A673 (cell line): Measurements from ENCODE around the gene CXADR. TPM values are rescaled to one million over a fixed set of nuclear protein-coding genes. Genes with fewer than 3 reads are reported as not detected.
A peak's percentile ranks its signal among the peaks of the same experiment; 100 is the strongest.
"Not testable (repeated sequence)": the region's sequence is repeated elsewhere in the genome, so short reads cannot be mapped to it uniquely, and the experiment has no call there.

Source experiments
- BruUV-seq: library from RNA; stranded (reverse); fragments of 400-500 nt; replicated peaks from 2 replicates; lab custom pipeline; 2021; lab: Mats Ljungman, UMichigan
- CTCF ChIA-PET: fragments of 300-600 bp; sonication (Branson Sonifier 250); formaldehyde crosslinking; loops from one replicate; lab custom pipeline; 2022; ENCODE audit warnings: antibody characterized with exemption; lab: Charles Lee
- POLR2A ChIA-PET: fragments of 300-600 bp; sonication (Branson Sonifier 250); formaldehyde crosslinking; loops from one replicate; lab custom pipeline; 2022; ENCODE audit warnings: antibody characterized with exemption; ENCODE audit not compliant: low non-redundant PET; lab: Charles Lee
- DNase-seq: peaks from one replicate; pipeline ENCODE4 v3.0.0-alpha.2; 2015; ENCODE audit warnings: low spot score
- H3K27ac ChIP-seq: fragments of 200-600 bp; sonication (generic); 2 replicates; pipeline ENCODE4 v1.5.1; 2016; ENCODE audit warnings: mixed run types, low read depth, mild to moderate bottlenecking, mixed read lengths, antibody characterized with exemption, low read length; ENCODE audit not compliant: poor library complexity, severe bottlenecking
- H3K27me3 ChIP-seq: fragments of 200-600 bp; sonication (generic); replicated peaks from 2 replicates; pipeline ENCODE4 v1.6.1; 2017; ENCODE audit warnings: mixed run types, low read depth, mild to moderate bottlenecking, mixed read lengths, antibody characterized with exemption, low read length; ENCODE audit not compliant: insufficient read depth, poor library complexity
- H3K36me3 ChIP-seq: fragments of 200-600 bp; sonication (generic); 2 replicates; pipeline ENCODE4 v1.6.1; 2016; ENCODE audit warnings: mixed run types, mild to moderate bottlenecking, mixed read lengths, antibody characterized with exemption, low read length; ENCODE audit not compliant: insufficient read depth, poor library complexity, severe bottlenecking
- H3K4me1 ChIP-seq: fragments of 200-600 bp; sonication (generic); 2 replicates; pipeline ENCODE4 v1.6.1; 2017; ENCODE audit warnings: mixed run types, mild to moderate bottlenecking, mixed read lengths, antibody characterized with exemption, low read length; ENCODE audit not compliant: insufficient read depth, poor library complexity, severe bottlenecking
- H3K4me3 ChIP-seq: fragments of 200-600 bp; sonication (generic); 2 replicates; pipeline ENCODE4 v1.5.1; 2016; ENCODE audit warnings: low read depth, mixed run types, mild to moderate bottlenecking, mixed read lengths, low read length; ENCODE audit not compliant: poor library complexity, severe bottlenecking
- H3K9me3 ChIP-seq: fragments of 200-600 bp; sonication (generic); 2 replicates; pipeline ENCODE4 v1.6.1; 2016; ENCODE audit warnings: mixed run types, low read depth, mild to moderate bottlenecking, mixed read lengths, antibody characterized with exemption, low read length; ENCODE audit not compliant: poor library complexity, severe bottlenecking
- EZH2 ChIP-seq: fragments of 200-600 bp; sonication (generic); IDR thresholded peaks from 2 replicates; pipeline ENCODE4 v1.6.1; 2017; ENCODE audit warnings: borderline replicate concordance, low read depth, mild to moderate bottlenecking, mixed read lengths, antibody characterized with exemption, low read length; ENCODE audit not compliant: poor library complexity, severe bottlenecking
- intact Hi-C: fragments of 100-400 bp; cut with micrococcal nuclease; formaldehyde crosslinking; loops from one replicate; pipeline ENCODE4 v1.10.0; 2022; ENCODE audit not compliant: unreplicated experiment
- total RNA-seq: library from RNA; stranded (reverse); gene quantifications from 2 replicates; pipeline ENCODE4 v1.2.3, GENCODE V29; 2021
- TF ChIP-seq, protein P1 (sequence below): fragments of 300-800, 200-600 bp; sonication (generic); conservative IDR thresholded peaks from 2 replicates; pipeline ENCODE4 v1.5.1; 2017; ENCODE audit warnings: low read depth, mild to moderate bottlenecking, antibody characterized with exemption, low read length, moderate library complexity, mixed read lengths

The CXADR gene
- total RNA-seq, 1 experiment from 2014 or later, result 17.7 TPM

GRCh38 chr21:17507591-17507990 is 5.3 kb upstream of the CXADR start:
- POLR2A ChIA-PET, result no interaction called here
- no peak for DNase-seq
- peaks cover 5% of the 10 kb centered on the region for H3K4me1 ChIP-seq
- no peak overlapping the region for H3K27ac ChIP-seq
- H3K27me3 ChIP-seq, result no peaks in the 10 kb centered on the region
- no peaks in the 10 kb centered on the region for H3K36me3 ChIP-seq
- intact Hi-C loops, result no loop called here
- H3K9me3 ChIP-seq, result no peaks in the 10 kb centered on the region
- CTCF ChIA-PET, result no interaction called here
- BruUV-seq, result no TSS peak
- no peak overlapping the region for H3K4me3 ChIP-seq
- TF ChIP-seq EZH2, result no peak
- TF ChIP-seq, protein P1, sequence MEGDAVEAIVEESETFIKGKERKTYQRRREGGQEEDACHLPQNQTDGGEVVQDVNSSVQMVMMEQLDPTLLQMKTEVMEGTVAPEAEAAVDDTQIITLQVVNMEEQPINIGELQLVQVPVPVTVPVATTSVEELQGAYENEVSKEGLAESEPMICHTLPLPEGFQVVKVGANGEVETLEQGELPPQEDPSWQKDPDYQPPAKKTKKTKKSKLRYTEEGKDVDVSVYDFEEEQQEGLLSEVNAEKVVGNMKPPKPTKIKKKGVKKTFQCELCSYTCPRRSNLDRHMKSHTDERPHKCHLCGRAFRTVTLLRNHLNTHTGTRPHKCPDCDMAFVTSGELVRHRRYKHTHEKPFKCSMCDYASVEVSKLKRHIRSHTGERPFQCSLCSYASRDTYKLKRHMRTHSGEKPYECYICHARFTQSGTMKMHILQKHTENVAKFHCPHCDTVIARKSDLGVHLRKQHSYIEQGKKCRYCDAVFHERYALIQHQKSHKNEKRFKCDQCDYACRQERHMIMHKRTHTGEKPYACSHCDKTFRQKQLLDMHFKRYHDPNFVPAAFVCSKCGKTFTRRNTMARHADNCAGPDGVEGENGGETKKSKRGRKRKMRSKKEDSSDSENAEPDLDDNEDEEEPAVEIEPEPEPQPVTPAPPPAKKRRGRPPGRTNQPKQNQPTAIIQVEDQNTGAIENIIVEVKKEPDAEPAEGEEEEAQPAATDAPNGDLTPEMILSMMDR, result no peak

DNA sequence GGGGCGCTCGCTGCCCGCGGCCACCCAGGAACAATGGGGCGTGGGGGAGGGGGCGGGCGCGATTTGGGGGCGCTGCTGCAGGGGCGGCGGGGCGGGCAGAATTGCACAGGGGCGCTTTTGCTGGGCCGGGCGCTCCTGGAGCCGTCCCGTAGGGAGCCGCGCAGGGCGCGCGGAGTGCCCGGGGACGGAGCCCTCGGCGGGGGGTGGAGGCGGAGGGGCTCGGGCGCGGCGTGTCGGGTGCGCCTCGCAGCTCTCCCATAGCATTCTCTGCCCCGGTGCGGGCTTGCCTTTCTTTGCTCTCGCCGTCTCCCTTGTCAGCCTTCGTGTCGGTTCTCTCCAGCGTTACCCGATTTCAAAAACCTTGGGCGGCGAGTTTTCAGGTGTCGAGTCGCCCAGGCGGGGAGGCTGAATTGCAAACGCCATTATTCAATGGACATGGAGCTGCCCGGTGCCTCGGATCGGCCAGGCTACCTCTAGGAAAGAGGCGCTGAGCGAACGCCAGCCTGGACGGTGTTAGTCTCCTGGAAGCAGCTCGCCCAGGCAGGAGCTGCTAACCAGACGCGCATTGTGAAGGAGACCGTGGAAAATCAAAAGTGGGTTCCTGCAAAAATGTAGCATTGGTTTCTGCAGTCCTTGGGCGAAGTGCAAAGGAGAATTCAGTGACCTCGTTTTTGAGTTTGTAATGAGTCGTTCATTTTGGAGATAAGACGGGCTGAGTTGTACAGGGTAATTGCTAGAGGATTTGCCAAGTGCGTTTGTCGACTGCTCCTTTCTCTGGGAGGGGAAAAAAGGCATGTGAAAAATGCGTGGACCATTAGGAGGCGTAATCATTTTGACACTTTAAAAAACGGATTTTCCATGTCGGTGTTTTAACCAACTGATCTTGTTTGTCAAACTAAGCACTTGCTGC is 626 bp downstream of the CXADR start:
- no peak for TF ChIP-seq EZH2
- TF ChIP-seq, protein P1, result no peak
- CTCF ChIA-PET, result no interaction called here

GRCh38 chr21:17514124-17514845 is 1.4 kb downstream of the CXADR start:
- intact Hi-C loops, result loop anchor here (5.0 kb wide), 1 partner anchor 127 kb away; no protein-coding TSS in a partner anchor
- H3K27ac ChIP-seq, result no peak overlapping the region
- peak; percentile 43 for DNase-seq
- peak overlapping the region; percentile 83 for H3K4me3 ChIP-seq
- H3K9me3 ChIP-seq, result no peaks in the 10 kb centered on the region
- no peak for TF ChIP-seq EZH2
- TF ChIP-seq, protein P1, result no peak
- H3K27me3 ChIP-seq, result no peaks in the 10 kb centered on the region
- H3K4me1 ChIP-seq, result peaks cover 11% of the 10 kb centered on the region
- POLR2A ChIA-PET, result no interaction called here
- TSS peak; percentile 62 for BruUV-seq
- CTCF ChIA-PET, result no interaction called here
- H3K36me3 ChIP-seq, result no peaks in the 10 kb centered on the region

More for the DNA sequence above, 626 bp downstream of the CXADR start:
- BruUV-seq, result no TSS peak
- Histone ChIP-seq H3K36me3 (no peaks in the 10 kb centered on the region), H3K27ac (peak overlapping the region; percentile 70), H3K9me3 (no peaks in the 10 kb centered on the region), H3K4me1 (peaks cover 11% of the 10 kb centered on the region), H3K4me3 (peak overlapping the region; percentile 83), H3K27me3 (no peaks in the 10 kb centered on the region)
- DNase-seq, result peak; percentile 44
- POLR2A ChIA-PET, result no interaction called here
- intact Hi-C loops, result loop anchor here (2.0 to 5.0 kb wide), 2 partner anchors 59 to 126 kb away; no protein-coding TSS in a partner anchor

- intact Hi-C loops, POLR2A ChIA-PET, H3K27ac ChIP-seq, BruUV-seq, H3K27me3 ChIP-seq, H3K4me1 ChIP-seq, H3K9me3 ChIP-seq, DNase-seq, H3K4me3 ChIP-seq, H3K36me3 ChIP-seq, CTCF ChIA-PET: not testable (repeated sequence)
Measured at GRCh38 chr21:17517008-17517407, 4.2 kb downstream of the CXADR start.
